ENCODE results near the gene NEK8. TPM values are rescaled to one million over a fixed set of nuclear protein-coding genes. Genes with fewer than 3 reads are reported as not detected.
"Not testable (repeated sequence)": the region's sequence is repeated elsewhere in the genome, so short reads cannot be mapped to it uniquely, and the experiment has no call there.

Gene NEK8
- total RNA-seq, 2 donors from 2014 or later: 5.3 to 6.4 TPM

GRCh38 chr17:28719021-28719433 lies 9.6 kb upstream of the NEK8 start:
- peak; percentile 0 for ATAC-seq
- peaks cover 37 to 45% of the 10 kb centered on the region in 2 donors for H3K36me3 Mint-ChIP-seq

GRCh38 chr17:28720247-28720996 lies 8.2 kb upstream of the NEK8 start:
- ATAC-seq: peak in 1 of 2 donors; percentile 28
- Mint-ChIP-seq H3K36me3 (peaks cover 51 to 59% of the 10 kb centered on the region in 2 donors), H3K9me3 (no peaks in the 10 kb centered on the region), H3K27ac (peak overlapping the region; percentile 97 to 100)
- DNase-seq (ENCODE audit: low spot score in 2 of 2): peak in 1 of 2 donors; percentile 35

More at GRCh38 chr17:28719021-28719433, 9.6 kb upstream of the NEK8 start:
- Mint-ChIP-seq H3K9me3 (no peaks in the 10 kb centered on the region), H3K27ac (peak overlapping the region; percentile 97 to 100)
- DNase-seq (ENCODE audit: low spot score in 2 of 2): no peak

GRCh38 chr17:28720997-28721329 lies 7.6 kb upstream of the NEK8 start:
- DNase-seq (ENCODE audit: low spot score in 2 of 2); ATAC-seq; H3K9me3 Mint-ChIP-seq: not testable (repeated sequence)
- Mint-ChIP-seq H3K27ac (peak overlapping the region; percentile 97 to 100), H3K36me3 (peaks cover 52 to 63% of the 10 kb centered on the region in 2 donors)

DNA sequence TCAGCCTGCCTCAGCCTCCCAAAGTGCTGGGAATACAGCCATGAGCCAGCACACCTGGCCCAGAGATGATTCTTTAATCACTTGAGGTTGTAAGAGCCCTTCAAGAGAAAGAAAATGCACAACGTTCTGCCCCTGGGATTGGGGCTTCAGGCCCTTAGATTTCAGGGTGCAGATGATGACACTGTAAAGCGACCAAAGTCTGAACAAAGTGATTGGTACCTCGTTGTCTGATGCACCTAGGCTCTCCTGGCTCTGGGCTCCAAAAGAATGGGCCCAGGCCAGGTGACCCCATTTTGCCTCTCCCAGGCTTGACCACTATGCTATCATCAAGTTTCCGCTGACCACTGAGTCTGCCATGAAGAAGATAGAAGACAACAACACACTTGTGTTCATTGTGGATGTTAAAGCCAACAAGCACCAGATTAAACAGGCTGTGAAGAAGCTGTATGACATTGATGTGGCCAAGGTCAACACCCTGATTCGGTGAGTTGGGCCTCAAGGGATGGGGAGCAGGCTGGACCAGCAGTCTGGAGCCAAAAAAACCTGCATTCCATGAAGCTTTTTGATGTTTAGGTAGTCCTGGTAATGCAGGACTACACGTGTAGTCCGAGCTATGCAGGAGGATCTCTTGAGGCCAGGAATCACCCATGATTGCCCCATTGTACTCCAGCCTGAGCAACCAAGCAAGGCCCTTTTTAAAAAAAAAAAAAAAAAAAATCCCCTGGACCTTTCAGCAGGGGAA lies 6.0 kb upstream of the NEK8 start:
- Mint-ChIP-seq H3K27ac (peak overlapping the region; percentile 68 to 100), H3K9me3 (no peaks in the 10 kb centered on the region), H3K36me3 (peaks cover 52 to 63% of the 10 kb centered on the region in 2 donors)
- DNase-seq (ENCODE audit: low spot score in 2 of 2) (no peak), ATAC-seq (no peak)

GRCh38 chr17:28723159-28723835 lies 5.3 kb upstream of the NEK8 start:
- ATAC-seq (no peak), DNase-seq (ENCODE audit: low spot score in 2 of 2) (no peak)
- peak overlapping the region in 1 of 2 donors; percentile 93 for H3K27ac Mint-ChIP-seq
- peaks cover 52 to 63% of the 10 kb centered on the region in 2 donors for H3K36me3 Mint-ChIP-seq
- H3K9me3 Mint-ChIP-seq: no peaks in the 10 kb centered on the region

GRCh38 chr17:28723836-28724499 lies 4.6 kb upstream of the NEK8 start:
- H3K9me3 Mint-ChIP-seq; DNase-seq (ENCODE audit: low spot score in 2 of 2); ATAC-seq: not testable (repeated sequence)
- Mint-ChIP-seq H3K27ac (peak overlapping the region; percentile 93 to 100), H3K36me3 (peaks cover 52 to 63% of the 10 kb centered on the region in 2 donors)

GRCh38 chr17:28724500-28725165 lies 4.0 kb upstream of the NEK8 start:
- peaks cover 47 to 58% of the 10 kb centered on the region in 2 donors for H3K36me3 Mint-ChIP-seq
- peak overlapping the region; percentile 93 to 100 for H3K27ac Mint-ChIP-seq
- no peak for ATAC-seq
- H3K9me3 Mint-ChIP-seq: no peaks in the 10 kb centered on the region
- no peak for DNase-seq (ENCODE audit: low spot score in 2 of 2)

GRCh38 chr17:28725166-28725659 lies 3.4 kb upstream of the NEK8 start:
- Mint-ChIP-seq H3K36me3 (peaks cover 41 to 52% of the 10 kb centered on the region in 2 donors), H3K27ac (peak overlapping the region; percentile 93 to 100), H3K9me3 (no peaks in the 10 kb centered on the region)
- peak in 1 of 2 donors; percentile 39 for DNase-seq (ENCODE audit: low spot score in 2 of 2)
- no peak for ATAC-seq

GRCh38 chr17:28725660-28726225 lies 2.8 kb upstream of the NEK8 start:
- ATAC-seq: peak in 1 of 2 donors; percentile 2
- peak; percentile 63 to 79 for DNase-seq (ENCODE audit: low spot score in 2 of 2)
- H3K36me3 Mint-ChIP-seq: peaks cover 35 to 47% of the 10 kb centered on the region in 2 donors

GRCh38 chr17:28726226-28726626 lies 2.4 kb upstream of the NEK8 start, which contains the start of gene TLCD1:
Gene TLCD1, minus strand, starts transcription at chr17:28726233. Its CDS starts 136 bp downstream, at chr17:28726097.
- no peaks in the 10 kb centered on the region for H3K9me3 Mint-ChIP-seq

More at GRCh38 chr17:28725660-28726225, 2.8 kb upstream of the NEK8 start:
- Mint-ChIP-seq H3K9me3 (no peaks in the 10 kb centered on the region), H3K27ac (peak overlapping the region; percentile 93 to 100)

DNA sequence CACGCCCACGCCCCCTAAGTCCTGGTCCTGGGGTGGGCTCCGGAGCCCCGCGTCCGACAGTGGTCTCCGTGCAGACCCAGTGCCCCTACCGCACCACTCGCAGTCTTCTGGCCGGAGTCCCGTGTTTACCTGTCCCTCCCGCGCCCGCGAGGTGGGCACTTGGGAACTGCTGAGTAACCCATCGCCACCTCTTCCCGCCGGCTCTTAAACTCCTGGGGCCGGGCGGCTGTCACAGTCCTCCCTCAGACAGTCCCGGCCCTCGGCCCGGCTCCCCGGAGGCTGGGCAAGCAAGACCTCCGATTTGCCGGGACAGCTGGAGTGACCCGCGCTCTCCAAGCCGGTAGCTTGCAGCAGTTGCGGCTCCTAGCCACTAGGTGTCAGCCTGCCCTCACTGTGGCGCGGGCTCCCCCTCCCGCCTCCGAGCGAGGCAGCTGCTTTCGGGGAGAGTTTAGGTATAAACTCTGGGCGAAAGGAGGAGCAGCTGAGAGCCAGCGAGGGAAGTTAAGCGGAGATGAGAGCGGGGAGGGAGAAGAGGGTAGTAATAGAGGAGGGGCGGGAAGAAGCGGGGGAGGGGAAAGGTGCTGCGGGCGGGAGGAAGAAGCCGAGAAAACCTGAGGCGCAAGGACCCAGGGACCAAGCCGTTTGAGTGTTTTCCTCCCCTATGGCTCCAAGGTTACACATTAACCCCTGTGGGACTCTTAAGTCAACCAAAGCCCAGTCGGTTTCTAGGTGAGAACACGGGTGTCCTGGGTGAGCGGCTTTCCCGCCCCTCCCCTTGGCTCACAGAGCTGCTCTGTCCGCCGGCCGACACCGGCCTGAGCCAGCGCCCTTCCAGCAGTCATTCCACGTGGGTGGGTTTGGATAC lies 1.7 kb upstream of the NEK8 start:
- H3K9me3 Mint-ChIP-seq: no peaks in the 10 kb centered on the region
- DNase-seq (ENCODE audit: low spot score in 2 of 2): peak; percentile 95 to 97
- H3K27ac Mint-ChIP-seq: peak overlapping the region; percentile 98 to 100
- ATAC-seq: peak; percentile 33 to 42
- peaks cover 25 to 36% of the 10 kb centered on the region in 2 donors for H3K36me3 Mint-ChIP-seq

More at GRCh38 chr17:28726226-28726626, 2.4 kb upstream of the NEK8 start, which contains the start of gene TLCD1:
- DNase-seq (ENCODE audit: low spot score in 2 of 2) (peak; percentile 83 to 86), ATAC-seq (peak; percentile 28 to 51)
- Mint-ChIP-seq H3K36me3 (peaks cover 31 to 42% of the 10 kb centered on the region in 2 donors), H3K27ac (peak within 1 kb of the TSS; percentile 98 to 100)

DNA sequence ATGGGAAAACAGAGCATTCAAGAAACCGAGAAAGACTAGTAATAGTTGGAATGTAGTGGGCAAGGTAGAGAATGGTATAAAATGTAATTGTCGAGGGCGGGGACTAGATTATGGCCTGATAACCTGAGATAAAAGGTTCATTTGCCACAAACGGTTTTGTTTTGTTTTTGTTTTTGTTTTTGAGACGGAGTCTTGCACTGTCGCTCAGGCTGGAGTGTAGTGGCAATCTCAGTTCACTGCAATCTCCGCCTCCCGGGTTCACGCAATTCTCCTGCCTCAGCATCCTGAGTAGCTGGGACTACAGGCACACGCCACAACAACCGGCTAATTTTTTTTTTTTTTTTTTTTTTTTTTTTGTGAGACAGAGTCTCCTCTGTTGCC lies 1.4 kb downstream of the NEK8 start:
- Mint-ChIP-seq H3K9me3 (no peaks in the 10 kb centered on the region), H3K36me3 (peaks cover 6 to 9% of the 10 kb centered on the region in 2 donors), H3K27ac (peak overlapping the region in 1 of 2 donors; percentile 100)
- ATAC-seq: no peak
- no peak for DNase-seq (ENCODE audit: low spot score in 2 of 2)

- ATAC-seq: no peak
These were observed 4.8 kb downstream of the NEK8 start for GRCh38 chr17:28733346-28733745.

GRCh38 chr17:28734712-28735241 lies 6.2 kb downstream of the NEK8 start:
- H3K36me3 Mint-ChIP-seq: peaks cover 0 to 25% of the 10 kb centered on the region in 2 donors
- no peaks in the 10 kb centered on the region for H3K9me3 Mint-ChIP-seq
- no peak for DNase-seq (ENCODE audit: low spot score in 2 of 2)
- H3K27ac Mint-ChIP-seq: no peak overlapping the region
- no peak for ATAC-seq

More at GRCh38 chr17:28733346-28733745, 4.8 kb downstream of the NEK8 start:
- Mint-ChIP-seq H3K27ac (no peak overlapping the region), H3K36me3 (peaks cover 0 to 11% of the 10 kb centered on the region in 2 donors), H3K9me3 (no peaks in the 10 kb centered on the region)
- no peak for DNase-seq (ENCODE audit: low spot score in 2 of 2)

Data from activated naive CD4-positive, alpha-beta T cell treated with anti-CD3 and anti-CD28 coated beads, Interleukin-2, amount 50 U/mL, for 72 hours (primary cell).